ENCODE data around the gene SHB. TPM values are rescaled to one million over a fixed set of nuclear protein-coding genes. Genes with fewer than 3 reads are reported as not detected.

Gene SHB
- total RNA-seq, 2 donors from 2014 or later = 41.7 to 57.9 TPM

DNA sequence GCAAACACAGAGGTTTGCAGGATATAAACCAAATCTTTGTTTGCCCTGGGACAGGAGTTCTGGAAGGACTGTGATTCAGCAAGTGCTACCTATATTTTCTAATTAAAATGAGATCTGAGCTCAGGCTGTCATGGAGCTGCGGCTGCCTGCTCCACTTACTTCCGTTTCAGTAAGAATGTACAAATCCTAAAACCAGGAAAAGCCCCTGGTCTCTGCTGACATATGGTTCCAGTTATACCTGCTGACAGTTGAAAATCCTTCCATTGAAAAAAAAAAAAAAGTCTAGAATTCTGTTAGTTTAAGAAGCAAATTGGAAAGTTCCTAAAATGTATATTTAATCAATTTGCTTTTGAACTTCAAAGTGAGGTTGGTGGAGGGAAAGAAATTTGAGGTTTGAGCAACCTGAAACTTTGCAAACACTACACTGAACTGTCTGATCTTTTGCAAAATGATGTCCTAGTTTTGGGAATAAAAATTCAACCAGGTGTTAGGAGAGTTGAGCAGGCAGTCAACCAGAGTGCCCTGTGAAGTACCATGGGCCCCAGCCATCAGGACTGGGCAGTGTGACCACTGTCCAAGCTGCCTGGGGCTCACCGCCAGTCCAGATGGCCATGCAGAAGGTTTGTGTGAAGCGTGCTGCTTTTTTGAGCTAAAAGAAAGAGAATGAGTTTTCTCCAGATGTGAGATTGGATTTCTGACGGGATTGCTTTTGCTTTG is 50.6 kb downstream of the SHB start:
- peaks cover 12% of the 10 kb centered on the region for H3K36me3 ChIP-seq
- H3K27ac ChIP-seq = peak overlapping the region; percentile 54 to 55
- H3K9me3 ChIP-seq = no peaks in the 10 kb centered on the region
- H3K27me3 ChIP-seq (replicated peaks; ENCODE audit: insufficient read depth) = no peaks in the 10 kb centered on the region
- TF ChIP-seq, protein P1, sequence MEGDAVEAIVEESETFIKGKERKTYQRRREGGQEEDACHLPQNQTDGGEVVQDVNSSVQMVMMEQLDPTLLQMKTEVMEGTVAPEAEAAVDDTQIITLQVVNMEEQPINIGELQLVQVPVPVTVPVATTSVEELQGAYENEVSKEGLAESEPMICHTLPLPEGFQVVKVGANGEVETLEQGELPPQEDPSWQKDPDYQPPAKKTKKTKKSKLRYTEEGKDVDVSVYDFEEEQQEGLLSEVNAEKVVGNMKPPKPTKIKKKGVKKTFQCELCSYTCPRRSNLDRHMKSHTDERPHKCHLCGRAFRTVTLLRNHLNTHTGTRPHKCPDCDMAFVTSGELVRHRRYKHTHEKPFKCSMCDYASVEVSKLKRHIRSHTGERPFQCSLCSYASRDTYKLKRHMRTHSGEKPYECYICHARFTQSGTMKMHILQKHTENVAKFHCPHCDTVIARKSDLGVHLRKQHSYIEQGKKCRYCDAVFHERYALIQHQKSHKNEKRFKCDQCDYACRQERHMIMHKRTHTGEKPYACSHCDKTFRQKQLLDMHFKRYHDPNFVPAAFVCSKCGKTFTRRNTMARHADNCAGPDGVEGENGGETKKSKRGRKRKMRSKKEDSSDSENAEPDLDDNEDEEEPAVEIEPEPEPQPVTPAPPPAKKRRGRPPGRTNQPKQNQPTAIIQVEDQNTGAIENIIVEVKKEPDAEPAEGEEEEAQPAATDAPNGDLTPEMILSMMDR (IDR thresholded peaks at IDR 0.05) = no peak
- ATAC-seq (ENCODE audit: insufficient number of reproducible peaks, low FRiP score, low read depth) (no peak), DNase-seq (ENCODE audit: low spot score) (no peak)
- no peak overlapping the region for H3K4me3 ChIP-seq
- peaks cover 47 to 68% of the 10 kb centered on the region in 2 donors for H3K4me1 ChIP-seq (ENCODE audit: control insufficient read depth in 1 of 2, low read depth in 2 of 2)

DNA sequence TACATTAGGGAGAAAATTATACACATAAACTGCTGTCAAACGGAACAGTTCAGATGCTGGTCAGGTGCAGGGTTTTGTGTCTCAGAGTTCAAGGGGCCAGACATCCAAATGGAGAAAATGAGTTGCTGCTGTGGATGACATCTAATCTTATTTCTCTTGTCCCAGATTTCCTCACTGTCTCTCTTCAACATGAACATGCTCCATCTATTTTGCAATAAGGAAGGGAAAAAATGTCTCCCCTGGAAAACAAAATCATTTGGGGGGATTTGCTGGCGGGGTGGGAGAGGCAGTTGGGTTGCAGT is 51.2 kb downstream of the SHB start:
- Histone ChIP-seq H3K27me3 (replicated peaks; ENCODE audit: insufficient read depth) (no peaks in the 10 kb centered on the region), H3K4me1 (ENCODE audit: control insufficient read depth in 1 of 2, low read depth in 2 of 2) (peaks cover 47 to 63% of the 10 kb centered on the region in 2 donors), H3K4me3 (no peak overlapping the region), H3K9me3 (no peaks in the 10 kb centered on the region), H3K36me3 (peaks cover 14% of the 10 kb centered on the region), H3K27ac (peak overlapping the region; percentile 26 to 54)
- DNase-seq (ENCODE audit: low spot score) = no peak
- TF ChIP-seq, protein P1 (IDR thresholded peaks at IDR 0.05) = no peak
- no peak for ATAC-seq (ENCODE audit: insufficient number of reproducible peaks, low FRiP score, low read depth)

DNA sequence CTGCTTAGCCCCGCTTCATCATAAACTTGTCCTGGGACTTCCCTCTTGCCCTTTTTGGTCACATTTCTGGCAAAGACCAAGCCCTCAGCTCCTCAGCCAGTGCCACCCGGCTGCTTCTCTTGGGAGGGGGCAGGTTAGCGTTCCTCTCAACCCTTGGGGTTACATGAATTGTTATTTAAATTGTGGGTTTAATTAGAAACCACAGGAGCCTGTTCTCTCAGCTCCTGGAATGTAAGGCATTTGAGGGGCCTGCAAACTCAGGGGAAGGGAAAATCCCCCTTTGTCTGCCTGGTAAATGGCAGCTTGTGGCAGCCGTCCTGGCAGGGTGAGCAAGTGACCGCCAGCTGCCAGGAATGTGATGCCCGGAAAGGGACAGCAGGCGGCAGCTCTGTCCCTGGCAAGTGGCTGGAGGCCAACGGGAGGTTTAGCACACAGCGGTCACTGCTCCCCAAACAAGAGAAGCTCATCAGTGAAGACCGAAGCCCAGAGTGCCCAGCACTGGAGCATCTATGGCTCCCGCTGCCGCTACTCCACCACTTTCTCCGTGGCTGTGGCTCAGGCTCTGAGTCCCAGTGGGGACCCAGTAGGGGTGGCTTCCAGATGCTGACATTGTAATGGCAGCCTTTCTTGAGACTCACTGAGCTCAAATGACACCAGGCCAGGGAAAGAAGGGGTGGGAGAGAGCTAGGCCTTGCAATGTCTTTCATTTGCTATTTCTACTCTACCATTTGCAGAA is 51.7 kb downstream of the SHB start:
- Histone ChIP-seq H3K36me3 (peaks cover 14% of the 10 kb centered on the region), H3K4me3 (peak overlapping the region; percentile 17), H3K27ac (peak overlapping the region; percentile 26 to 54), H3K4me1 (ENCODE audit: control insufficient read depth in 1 of 2, low read depth in 2 of 2) (peaks cover 47 to 58% of the 10 kb centered on the region in 2 donors), H3K9me3 (no peaks in the 10 kb centered on the region), H3K27me3 (replicated peaks; ENCODE audit: insufficient read depth) (no peaks in the 10 kb centered on the region)
- ATAC-seq (ENCODE audit: insufficient number of reproducible peaks, low FRiP score, low read depth) (no peak), DNase-seq (ENCODE audit: low spot score) (no peak)
- TF ChIP-seq, protein P1 (IDR thresholded peaks at IDR 0.05) = peak; percentile 51

DNA sequence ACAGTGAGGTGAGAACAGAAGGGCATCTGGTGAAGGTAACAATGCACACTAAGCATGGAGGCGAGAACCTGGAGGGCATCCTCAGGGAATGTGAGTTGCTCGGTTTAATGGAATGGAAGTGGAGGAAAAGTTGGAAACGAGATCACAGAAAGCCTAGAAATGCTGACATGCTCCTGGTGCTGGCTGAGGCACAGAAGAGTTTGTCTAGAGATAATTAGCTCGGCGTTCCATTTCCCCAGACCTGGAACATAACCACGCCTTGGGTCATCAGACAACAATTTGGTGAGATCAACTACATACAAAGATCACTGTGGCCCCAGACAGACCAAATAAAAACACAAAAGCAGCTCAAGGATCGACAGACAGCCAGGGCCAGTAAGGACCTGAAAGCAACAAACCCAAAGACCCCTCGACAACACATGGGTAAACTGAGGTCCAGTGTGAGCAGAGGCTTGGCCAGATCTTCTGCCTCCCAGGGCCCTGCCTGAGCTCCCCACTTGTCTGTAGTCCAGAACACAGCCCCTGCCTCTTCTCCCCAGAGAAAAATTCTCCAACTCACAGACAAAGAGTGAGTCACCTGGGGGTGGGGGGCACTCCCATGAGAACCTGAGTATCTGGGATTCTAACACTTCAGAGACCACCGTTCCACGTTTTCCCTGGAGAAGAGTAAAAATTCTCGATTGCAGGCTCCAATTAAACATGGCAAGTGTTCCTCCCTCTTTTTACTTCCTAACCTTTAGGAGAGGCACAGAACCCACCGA is 52.5 kb downstream of the SHB start:
- peak overlapping the region in 1 of 2 donors; percentile 26 for H3K27ac ChIP-seq
- ATAC-seq (ENCODE audit: insufficient number of reproducible peaks, low FRiP score, low read depth) (no peak), DNase-seq (ENCODE audit: low spot score) (no peak)
- H3K4me1 ChIP-seq (ENCODE audit: control insufficient read depth in 1 of 2, low read depth in 2 of 2) = peaks cover 47 to 57% of the 10 kb centered on the region in 2 donors
- no peaks in the 10 kb centered on the region for H3K27me3 ChIP-seq (replicated peaks; ENCODE audit: insufficient read depth)
- H3K9me3 ChIP-seq = no peaks in the 10 kb centered on the region
- H3K4me3 ChIP-seq = peak overlapping the region; percentile 17
- peaks cover 14% of the 10 kb centered on the region for H3K36me3 ChIP-seq
- TF ChIP-seq, protein P1 (IDR thresholded peaks at IDR 0.05) = no peak

DNA sequence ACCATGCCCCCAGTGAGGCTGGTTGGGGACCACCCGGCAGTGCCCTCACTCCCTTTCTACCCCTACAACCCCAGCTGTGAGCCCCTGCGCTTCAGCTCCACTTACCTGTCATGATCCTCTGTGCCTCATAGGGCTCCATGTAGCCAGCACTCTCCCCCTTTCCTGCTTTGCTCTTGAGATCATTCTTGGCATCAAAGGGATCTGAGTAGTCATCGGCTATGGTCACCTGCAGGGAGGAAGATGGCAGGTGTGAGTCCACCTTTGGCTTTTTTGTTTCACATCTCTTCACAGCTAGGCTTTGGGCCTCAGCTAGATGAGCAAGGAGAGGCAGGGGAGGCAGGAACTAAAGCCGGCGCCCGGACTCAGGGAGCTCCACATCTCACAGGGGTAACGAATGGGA is 53.1 kb downstream of the SHB start:
- Histone ChIP-seq H3K4me3 (no peak overlapping the region), H3K9me3 (no peaks in the 10 kb centered on the region), H3K36me3 (peaks cover 14% of the 10 kb centered on the region), H3K27me3 (replicated peaks; ENCODE audit: insufficient read depth) (no peaks in the 10 kb centered on the region), H3K4me1 (ENCODE audit: control insufficient read depth in 1 of 2, low read depth in 2 of 2) (peaks cover 47 to 54% of the 10 kb centered on the region in 2 donors), H3K27ac (peak overlapping the region in 1 of 2 donors; percentile 26)
- TF ChIP-seq, protein P1 (IDR thresholded peaks at IDR 0.05) = no peak
- ATAC-seq (ENCODE audit: insufficient number of reproducible peaks, low FRiP score, low read depth) (no peak), DNase-seq (ENCODE audit: low spot score) (no peak)

Data from thoracic aorta (tissue), 2 donors.